Neutrophil (primary cell): ENCODE data around the gene TAPBPL.

ENCODE experiments used
- H3K27ac ChIP-seq: fragments of 200-600 bp; sonication (generic); 2 replicates; pipeline ENCODE4 v1.5.1; 2016; ENCODE audit warnings: mild to moderate bottlenecking, moderate library complexity
- H3K27me3 ChIP-seq: fragments of 200-600 bp; sonication (generic); 2 replicates; pipeline ENCODE4 v1.6.0; 2016; ENCODE audit warnings: mild to moderate bottlenecking
- H3K36me3 ChIP-seq: fragments of 200-600 bp; sonication (generic); 2 replicates; pipeline ENCODE4 v1.5.1; 2017
- H3K4me1 ChIP-seq, 2 experiments: fragments of 200-600 bp in 1 of 2; sonication (generic) in 1 of 2; 1 replicate in 1 of 2; 2 replicates in 1 of 2; pipeline versions ENCODE4 v1.5.1 to v1.6.1; 2013 to 2016; ENCODE audit warnings: low read depth in 1 of 2, low read length in 1 of 2, mild to moderate bottlenecking in 1 of 2, moderate library complexity in 1 of 2; ENCODE audit not compliant: control insufficient read depth in 1 of 2, insufficient read depth in 1 of 2
- H3K4me3 ChIP-seq, 2 experiments: fragments of 200-600 bp in 1 of 2; sonication (generic) in 1 of 2; 1 replicate in 1 of 2; 2 replicates in 1 of 2; pipeline ENCODE4 v1.5.1; 2013 to 2016; ENCODE audit warnings: low read depth in 1 of 2, low read length in 1 of 2, mild to moderate bottlenecking in 1 of 2, moderate library complexity in 1 of 2
- H3K9me3 ChIP-seq: fragments of 200-600 bp; sonication (generic); 2 replicates; pipeline ENCODE4 v1.5.1; 2016
- CTCF ChIP-seq: fragments of 200-600 bp; sonication (generic); IDR thresholded peaks from 2 replicates; pipeline ENCODE4 v1.5.1; 2016; ENCODE audit warnings: antibody characterized with exemption

TAPBPL gene

GRCh38 chr12:6450091-6450868 is 1.6 kb upstream of the TAPBPL start:
- Histone ChIP-seq H3K27me3 (no peaks in the 10 kb centered on the region), H3K4me1 (peaks cover 24 to 29% of the 10 kb centered on the region in 2 experiments), H3K36me3 (peaks cover 23% of the 10 kb centered on the region), H3K4me3 (peak overlapping the region; percentile 79 to 87), H3K27ac (peak overlapping the region; percentile 93), H3K9me3 (no peaks in the 10 kb centered on the region)
- TF ChIP-seq CTCF = no peak

- Histone ChIP-seq H3K4me3 (peak overlapping the region; percentile 79 to 87), H3K9me3 (no peaks in the 10 kb centered on the region), H3K27ac (peak overlapping the region; percentile 93), H3K27me3 (no peaks in the 10 kb centered on the region), H3K4me1 (peaks cover 24 to 29% of the 10 kb centered on the region in 2 experiments), H3K36me3 (peaks cover 26% of the 10 kb centered on the region)
- no peak for TF ChIP-seq CTCF
These were observed 934 bp upstream of the TAPBPL start for GRCh38 chr12:6450869-6451347.

GRCh38 chr12:6452245-6452943 is 552 bp downstream of the TAPBPL start:
- Histone ChIP-seq H3K4me3 (peak overlapping the region; percentile 79 to 87), H3K27ac (peak overlapping the region; percentile 93), H3K9me3 (no peaks in the 10 kb centered on the region), H3K27me3 (no peaks in the 10 kb centered on the region), H3K4me1 (peaks cover 27 to 29% of the 10 kb centered on the region in 2 experiments), H3K36me3 (peaks cover 35% of the 10 kb centered on the region)
- TF ChIP-seq CTCF = no peak

- H3K27me3 ChIP-seq = no peaks in the 10 kb centered on the region
- peaks cover 29% of the 10 kb centered on the region in 2 experiments for H3K4me1 ChIP-seq
- peaks cover 42% of the 10 kb centered on the region for H3K36me3 ChIP-seq
- H3K9me3 ChIP-seq = no peaks in the 10 kb centered on the region
- no peak for TF ChIP-seq CTCF
- H3K27ac ChIP-seq = peak overlapping the region; percentile 93
- H3K4me3 ChIP-seq = peak overlapping the region; percentile 79 to 87
These were observed 1.2 kb downstream of the TAPBPL start for GRCh38 chr12:6452944-6453630.

GRCh38 chr12:6457220-6457945 is 5.5 kb downstream of the TAPBPL start:
- no peak for TF ChIP-seq CTCF
- peaks cover 44 to 52% of the 10 kb centered on the region in 2 experiments for H3K4me1 ChIP-seq
- no peaks in the 10 kb centered on the region for H3K27me3 ChIP-seq
- H3K27ac ChIP-seq = peak overlapping the region; percentile 61
- H3K36me3 ChIP-seq = peaks cover 66% of the 10 kb centered on the region
- no peak overlapping the region for H3K4me3 ChIP-seq
- H3K9me3 ChIP-seq = no peaks in the 10 kb centered on the region
